NCI-H2107 treated with DMSO at 0.1 percent for 48 hours (cell line): ENCODE data around the gene PIP4P1.

ENCODE experiments used
- DNase-seq: peaks from one replicate; lab custom pipeline; 2025; ENCODE audit not compliant: unreplicated experiment; lab: John Stamatoyannopoulos, UW

The PIP4P1 gene

GRCh38 chr14:20412411-20412810 lies 48.8 kb downstream of the PIP4P1 start:
- no peak for DNase-seq

- no peak for DNase-seq
These were observed 52.0 kb downstream of the PIP4P1 start for GRCh38 chr14:20409226-20409625.
